ENCODE data around the gene TMED5.

- no peak for TF ChIP-seq CTCF (IDR thresholded peaks at IDR 0.05)
- TF ChIP-seq JUND (IDR thresholded peaks at IDR 0.05), result no peak
- TF ChIP-seq EZH2phosphoT487 (IDR thresholded peaks at IDR 0.05; ENCODE audit: borderline replicate concordance, low read depth), result no peak
- TF ChIP-seq NFIC (IDR thresholded peaks at IDR 0.05; ENCODE audit: borderline replicate concordance), result no peak
- no peak for TF ChIP-seq RAD21 (IDR thresholded peaks at IDR 0.05; ENCODE audit: low read length)
- no peak for TF ChIP-seq SMC3 (IDR thresholded peaks at IDR 0.05; ENCODE audit: low read depth, low read length)
- no peak for TF ChIP-seq YY1 (IDR thresholded peaks at IDR 0.05; ENCODE audit: low read depth)
- no peak for TF ChIP-seq GATA2 (CRISPR knock-in tag; IDR thresholded peaks at IDR 0.05)
Measured at GRCh38 chr1:93207211-93207610, 27.0 kb upstream of the TMED5 start.
